KMS-11 (cell line): ENCODE measurements around the gene SLC5A4.

Experiments used
- H2AFZ ChIP-seq: fragments of 200-600 bp; sonication (generic); 2 replicates; pipeline ENCODE4 v1.6.1; 2016; ENCODE audit warnings: antibody characterized with exemption, mixed run types, low read depth
- H3K27ac ChIP-seq: fragments of 200-600 bp; sonication (generic); 2 replicates; pipeline ENCODE4 v1.6.1; 2016; ENCODE audit warnings: mild to moderate bottlenecking, mixed run types
- H3K27me3 ChIP-seq: fragments of 200-600 bp; sonication (generic); 2 replicates; pipeline ENCODE4 v1.6.1; 2017; ENCODE audit warnings: mild to moderate bottlenecking, low read depth, mixed run types, moderate library complexity; ENCODE audit not compliant: insufficient read depth
- H3K36me3 ChIP-seq: fragments of 200-600 bp; sonication (generic); 2 replicates; pipeline ENCODE4 v1.6.1; 2017; ENCODE audit warnings: mild to moderate bottlenecking, mixed run types; ENCODE audit not compliant: insufficient read depth
- H3K4me1 ChIP-seq: fragments of 200-600 bp; sonication (generic); 2 replicates; pipeline ENCODE4 v1.6.1; 2016; ENCODE audit warnings: mild to moderate bottlenecking, low read depth, mixed run types; ENCODE audit not compliant: poor library complexity, severe bottlenecking
- H3K4me2 ChIP-seq: fragments of 200-600 bp; sonication (generic); 2 replicates; pipeline ENCODE4 v1.7.0; 2016; ENCODE audit warnings: mild to moderate bottlenecking, mixed run types
- H3K4me3 ChIP-seq: fragments of 200-600 bp; sonication (generic); IDR thresholded peaks from 2 replicates; pipeline ENCODE4 v1.6.1; 2017; ENCODE audit warnings: low read depth, low read length, mixed read lengths; ENCODE audit not compliant: insufficient read depth
- H3K79me2 ChIP-seq: fragments of 200-600 bp; sonication (generic); 2 replicates; pipeline ENCODE4 v1.6.1; 2016; ENCODE audit warnings: low read depth, mixed run types; ENCODE audit not compliant: insufficient read depth
- H3K9ac ChIP-seq: fragments of 200-600 bp; sonication (generic); 2 replicates; pipeline ENCODE4 v1.6.1; 2016; ENCODE audit warnings: mild to moderate bottlenecking, mixed run types
- H4K20me1 ChIP-seq: fragments of 200-600 bp; sonication (generic); 2 replicates; pipeline ENCODE4 v1.6.1; 2016; ENCODE audit warnings: mild to moderate bottlenecking, mixed run types; ENCODE audit not compliant: insufficient read depth
- TF ChIP-seq, protein P1 (sequence below): fragments of 200-600 bp; sonication (generic); conservative IDR thresholded peaks from 2 replicates; pipeline ENCODE4 v1.6.1; 2017; ENCODE audit warnings: low read depth, mild to moderate bottlenecking, antibody characterized with exemption, low read length, moderate library complexity, mixed read lengths

SLC5A4 gene

DNA sequence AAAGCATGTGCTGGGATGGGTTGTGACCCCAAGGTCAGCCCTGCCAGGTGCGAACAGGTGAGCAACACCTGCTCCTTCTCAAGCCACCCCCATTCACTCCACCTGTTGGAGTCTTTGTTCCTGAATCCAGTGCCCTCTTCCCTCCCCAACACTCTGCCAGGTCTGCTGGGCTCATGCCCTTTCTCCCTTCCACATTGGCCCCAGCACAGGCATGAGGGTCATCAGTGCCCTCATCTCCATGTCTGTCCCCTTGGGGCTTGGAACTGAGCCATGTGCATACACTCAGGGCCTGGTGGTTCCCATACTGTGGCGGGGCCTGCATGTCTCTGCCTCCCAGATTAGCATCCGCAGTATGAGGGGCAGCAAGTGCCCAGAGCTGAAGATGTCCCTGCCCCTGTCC lies 69.3 kb downstream of the SLC5A4 start:
- no peaks in the 10 kb centered on the region for H3K4me1 ChIP-seq
- H2AFZ ChIP-seq: no peak overlapping the region
- H3K36me3 ChIP-seq: no peaks in the 10 kb centered on the region
- no peak overlapping the region for H3K9ac ChIP-seq
- no peaks in the 10 kb centered on the region for H3K79me2 ChIP-seq
- no peaks in the 10 kb centered on the region for H4K20me1 ChIP-seq
- TF ChIP-seq, protein P1, sequence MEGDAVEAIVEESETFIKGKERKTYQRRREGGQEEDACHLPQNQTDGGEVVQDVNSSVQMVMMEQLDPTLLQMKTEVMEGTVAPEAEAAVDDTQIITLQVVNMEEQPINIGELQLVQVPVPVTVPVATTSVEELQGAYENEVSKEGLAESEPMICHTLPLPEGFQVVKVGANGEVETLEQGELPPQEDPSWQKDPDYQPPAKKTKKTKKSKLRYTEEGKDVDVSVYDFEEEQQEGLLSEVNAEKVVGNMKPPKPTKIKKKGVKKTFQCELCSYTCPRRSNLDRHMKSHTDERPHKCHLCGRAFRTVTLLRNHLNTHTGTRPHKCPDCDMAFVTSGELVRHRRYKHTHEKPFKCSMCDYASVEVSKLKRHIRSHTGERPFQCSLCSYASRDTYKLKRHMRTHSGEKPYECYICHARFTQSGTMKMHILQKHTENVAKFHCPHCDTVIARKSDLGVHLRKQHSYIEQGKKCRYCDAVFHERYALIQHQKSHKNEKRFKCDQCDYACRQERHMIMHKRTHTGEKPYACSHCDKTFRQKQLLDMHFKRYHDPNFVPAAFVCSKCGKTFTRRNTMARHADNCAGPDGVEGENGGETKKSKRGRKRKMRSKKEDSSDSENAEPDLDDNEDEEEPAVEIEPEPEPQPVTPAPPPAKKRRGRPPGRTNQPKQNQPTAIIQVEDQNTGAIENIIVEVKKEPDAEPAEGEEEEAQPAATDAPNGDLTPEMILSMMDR: no peak
- H3K4me2 ChIP-seq: no peak overlapping the region
- H3K27me3 ChIP-seq: no peaks in the 10 kb centered on the region
- H3K27ac ChIP-seq: no peak overlapping the region
- H3K4me3 ChIP-seq: no peak overlapping the region

DNA sequence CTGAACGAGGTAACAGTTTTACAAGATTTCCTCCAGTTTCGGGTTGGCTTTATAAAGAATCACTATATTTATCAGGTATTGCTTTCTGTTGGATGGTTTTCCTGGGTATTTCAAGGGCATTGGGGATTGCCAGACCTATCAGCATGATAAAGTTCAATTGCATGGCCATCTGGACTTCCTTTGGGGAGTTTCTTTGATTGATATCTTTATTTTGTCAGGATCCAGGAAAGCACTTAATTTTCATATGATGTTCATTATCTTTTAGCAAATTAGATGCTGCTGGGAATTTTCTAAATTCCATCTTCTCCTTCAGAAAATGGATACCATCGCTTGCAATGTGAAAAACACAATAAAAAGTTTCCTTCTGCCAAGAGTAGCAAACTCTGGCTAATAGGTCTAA lies 71.5 kb downstream of the SLC5A4 start:
- H3K36me3 ChIP-seq: no peaks in the 10 kb centered on the region
- no peak overlapping the region for H3K27ac ChIP-seq
- H3K4me1 ChIP-seq: no peaks in the 10 kb centered on the region
- TF ChIP-seq, protein P1: no peak
- no peak overlapping the region for H2AFZ ChIP-seq
- H4K20me1 ChIP-seq: no peaks in the 10 kb centered on the region
- no peaks in the 10 kb centered on the region for H3K27me3 ChIP-seq
- no peaks in the 10 kb centered on the region for H3K79me2 ChIP-seq
- no peak overlapping the region for H3K9ac ChIP-seq
- no peak overlapping the region for H3K4me3 ChIP-seq
- H3K4me2 ChIP-seq: no peak overlapping the region

- Histone ChIP-seq H3K27me3 (no peaks in the 10 kb centered on the region), H3K4me2 (no peak overlapping the region), H4K20me1 (no peaks in the 10 kb centered on the region), H3K79me2 (no peaks in the 10 kb centered on the region), H2AFZ (no peak overlapping the region), H3K9ac (no peak overlapping the region), H3K27ac (no peak overlapping the region), H3K4me3 (no peak overlapping the region), H3K36me3 (no peaks in the 10 kb centered on the region), H3K4me1 (no peaks in the 10 kb centered on the region)
- TF ChIP-seq, protein P1: no peak
These were observed 74.1 kb downstream of the SLC5A4 start for GRCh38 chr22:32181043-32181442.

DNA sequence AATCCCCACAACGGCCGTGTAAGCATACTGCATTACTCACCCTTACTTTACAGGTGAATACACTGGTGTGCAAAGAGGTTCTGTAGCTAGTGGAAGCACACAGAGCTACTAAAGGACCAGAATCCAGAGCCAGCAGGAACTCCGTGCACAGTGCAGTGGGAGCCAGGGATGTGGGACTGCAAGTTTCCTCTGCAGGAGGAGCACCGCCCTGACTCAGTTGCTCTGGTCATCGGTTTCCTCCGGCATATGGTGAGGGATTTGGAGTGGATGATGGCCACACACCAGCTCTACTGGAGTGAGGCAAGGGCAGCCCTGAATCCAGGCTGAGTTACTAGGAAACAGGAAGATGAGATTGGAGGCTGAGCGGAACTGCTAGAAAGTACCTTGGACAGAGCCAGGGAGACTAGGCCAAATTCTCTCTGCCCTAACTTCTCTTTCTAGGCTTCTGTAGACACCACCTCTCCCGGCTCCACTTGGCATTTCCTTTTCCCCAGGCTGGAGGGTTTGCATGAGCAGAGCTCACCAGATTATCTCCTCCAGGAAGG lies 77.9 kb downstream of the SLC5A4 start:
- no peaks in the 10 kb centered on the region for H3K36me3 ChIP-seq
- TF ChIP-seq, protein P1: no peak

More for the DNA sequence above, 77.9 kb downstream of the SLC5A4 start:
- Histone ChIP-seq H3K27me3 (no peaks in the 10 kb centered on the region), H3K4me3 (no peak overlapping the region), H2AFZ (no peak overlapping the region), H3K79me2 (no peaks in the 10 kb centered on the region), H3K9ac (no peak overlapping the region), H3K4me1 (no peaks in the 10 kb centered on the region), H3K27ac (no peak overlapping the region), H3K4me2 (no peak overlapping the region), H4K20me1 (no peaks in the 10 kb centered on the region)
